B cell (primary cell): Measurements from ENCODE around the gene C6orf52. TPM values are rescaled to one million over a fixed set of nuclear protein-coding genes. Genes with fewer than 3 reads are reported as not detected.

Source experiments
- ATAC-seq: fragments of 200-7000 bp; cut with Tn5 transposase; one replicate; pipeline ENCODE4 v1.10.0; 2021; ENCODE audit warnings: low read depth, mild to moderate bottlenecking, moderate number of reproducible peaks, moderate library complexity
- CTCF ChIA-PET: fragments of 350-600 bp; sonication (Branson Sonifier 250); formaldehyde crosslinking; loops from one replicate; lab custom pipeline; 2021; ENCODE audit warnings: antibody characterized with exemption, inconsistent platforms; lab: Charles Lee
- POLR2A ChIA-PET: fragments of 350-600 bp; sonication (Branson Sonifier 250); formaldehyde crosslinking; loops from one replicate; lab custom pipeline; 2021; ENCODE audit warnings: antibody characterized with exemption; lab: Charles Lee
- DNase-seq: peaks from one replicate; pipeline ENCODE4 v3.0.0; 2013
- H2AFZ ChIP-seq: 2 replicates; pipeline ENCODE4 v1.6.1; 2012; ENCODE audit warnings: mild to moderate bottlenecking, low read depth, low read length; ENCODE audit not compliant: insufficient read depth, poor library complexity, severe bottlenecking
- H3K27ac ChIP-seq, 2 donors: 1 replicate in 1 of 2; 2 replicates in 1 of 2; pipeline ENCODE4 v1.5.1; 2012 to 2013; ENCODE audit warnings: low read length in 2 of 2, mild to moderate bottlenecking in 2 of 2, moderate library complexity in 1 of 2
- H3K27me3 ChIP-seq, 4 experiments: fragments of 200-600 bp in 1 of 4; sonication (generic) in 1 of 4; replicated peaks in 1 of 4; 1 replicate in 2 of 4; 2 replicates in 2 of 4; pipeline versions ENCODE4 v1.6.1 to v1.7.0; 2013 to 2016; ENCODE audit warnings: low read length in 3 of 4, mild to moderate bottlenecking in 2 of 4, mixed read lengths in 1 of 4, moderate library complexity in 1 of 4; ENCODE audit not compliant: insufficient read depth in 4 of 4, control insufficient read depth in 3 of 4; ENCODE audit errors: control extremely low read depth in 1 of 4
- H3K36me3 ChIP-seq, 2 experiments: replicated peaks in 1 of 2; 1 replicate in 1 of 2; 2 replicates in 1 of 2; pipeline versions ENCODE4 v1.6.1 to v1.7.1; 2013; ENCODE audit warnings: low read length in 1 of 2; ENCODE audit not compliant: insufficient read depth in 2 of 2, control insufficient read depth in 1 of 2; ENCODE audit errors: control extremely low read depth in 1 of 2, extremely low read depth in 1 of 2
- H3K4me1 ChIP-seq, 2 donors: fragments of 200-600 bp in 1 of 2; sonication (generic) in 1 of 2; 1 replicate in 1 of 2; 2 replicates in 1 of 2; pipeline versions ENCODE4 v1.5.1 to v1.6.1; 2013 to 2017; ENCODE audit warnings: low read length in 2 of 2; ENCODE audit not compliant: control insufficient read depth in 2 of 2, insufficient read depth in 2 of 2
- H3K4me2 ChIP-seq: replicated peaks from 2 replicates; pipeline ENCODE3; 2012; ENCODE audit warnings: mild to moderate bottlenecking, low read depth, low read length; ENCODE audit not compliant: poor library complexity, severe bottlenecking
- H3K4me3 ChIP-seq, 5 experiments: fragments of 200-600 bp in 1 of 5; sonication (generic) in 1 of 5; 1 replicate in 3 of 5; 2 replicates in 2 of 5; pipeline versions ENCODE4 v1.5.1 to v1.7.0; 2011 to 2016; ENCODE audit warnings: low read length in 4 of 5, mild to moderate bottlenecking in 4 of 5, low read depth in 2 of 5, control low read depth in 1 of 5, moderate library complexity in 1 of 5; ENCODE audit not compliant: insufficient read depth in 1 of 5; ENCODE audit errors: control extremely low read depth in 1 of 5, extremely low read depth in 1 of 5
- H3K79me2 ChIP-seq: fragments of 200-600 bp; sonication (generic); one replicate; pipeline ENCODE4 v1.6.0; 2016; ENCODE audit warnings: low read length; ENCODE audit not compliant: control insufficient read depth, insufficient read depth
- H3K9ac ChIP-seq: fragments of 200-600 bp; sonication (generic); 2 replicates; pipeline ENCODE4 v1.6.1; 2017; ENCODE audit warnings: mild to moderate bottlenecking, low read length, moderate library complexity
- H3K9me3 ChIP-seq, 3 donors: one replicate each; pipeline versions ENCODE4 v1.6.1 to v1.7.1; 2013; ENCODE audit warnings: low read length in 2 of 3; ENCODE audit not compliant: control insufficient read depth in 2 of 3, insufficient read depth in 1 of 3; ENCODE audit errors: control extremely low read depth in 1 of 3
- H4K20me1 ChIP-seq: 2 replicates; pipeline ENCODE4 v1.6.0; 2012; ENCODE audit warnings: mild to moderate bottlenecking, low read length; ENCODE audit not compliant: insufficient read depth, control insufficient read depth, poor library complexity, severe bottlenecking
- H3K27ac Mint-ChIP-seq: one replicate; pipeline ENCODE4 v1.8.0; 2021; ENCODE audit warnings: mixed read lengths
- H3K27me3 Mint-ChIP-seq: one replicate; pipeline ENCODE4 v1.8.0; 2021; ENCODE audit warnings: mixed read lengths
- H3K4me1 Mint-ChIP-seq: one replicate; pipeline ENCODE4 v1.8.0; 2021; ENCODE audit warnings: mixed read lengths
- H3K4me3 Mint-ChIP-seq: one replicate; pipeline ENCODE4 v1.8.0; 2021; ENCODE audit warnings: mixed read lengths
- H3K9me3 Mint-ChIP-seq: one replicate; pipeline ENCODE4 v1.8.0; 2022; ENCODE audit warnings: mixed read lengths; ENCODE audit not compliant: insufficient read depth
- EZH2 ChIP-seq: IDR thresholded peaks from 2 replicates; pipeline ENCODE4 v1.6.1; 2012; ENCODE audit warnings: borderline replicate concordance, low read depth, mild to moderate bottlenecking, moderate library complexity, low read length; ENCODE audit not compliant: insufficient read depth, poor library complexity, severe bottlenecking
- WGBS: methylation state at CpG from one replicate; pipeline ENCODE4 v1.1.5; 2013; ENCODE audit warnings: missing lambda C conversion rate; ENCODE audit not compliant: insufficient coverage; 5-methylcytosine and 5-hydroxymethylcytosine counted together
- intact Hi-C: fragments of 100-400 bp; cut with micrococcal nuclease; formaldehyde crosslinking; loops from one replicate; pipeline ENCODE4 v1.10.0; 2022
- polyA plus RNA-seq: library from polyadenylated mRNA; depleted of rRNA; stranded (reverse); fragments of >200 nt; gene quantifications from 2 replicates; pipeline ENCODE4 v1.2.3, GENCODE V29; 2012
- total RNA-seq, 2 donors: library from RNA; stranded (reverse); fragments of 120-200 nt in 1 of 2; gene quantifications; 1 replicate in 1 of 2; 2 replicates in 1 of 2; pipeline versions ENCODE4 v1.2.3 to v1.2.4, GENCODE V29; 2013 to 2022
- TF ChIP-seq, protein P1 (sequence below): fragments of 200-600 bp; IDR thresholded peaks from one replicate; pipeline ENCODE4 v1.8.0; 2022; ENCODE audit warnings: antibody characterized with exemption, mild to moderate bottlenecking

C6orf52 gene
- total and polyA plus RNA-seq, 2 donors (not counting 1 experiment from before 2014, with no cell fraction given), result 0.51 to 1.2 TPM

GRCh38 chr6:10627800-10628199, 66.6 kb downstream of the C6orf52 start:
- H3K4me3 Mint-ChIP-seq, result no peak overlapping the region
- ATAC-seq (no peak), DNase-seq (no peak)
- Histone ChIP-seq H4K20me1 (no peaks in the 10 kb centered on the region), H3K4me1 (no peaks in the 10 kb centered on the region), H3K79me2 (peaks cover 3% of the 10 kb centered on the region), H3K36me3 (peaks cover 4 to 40% of the 10 kb centered on the region in 2 experiments), H3K4me3 (no peak overlapping the region), H3K27me3 (no peaks in the 10 kb centered on the region), H3K9me3 (no peaks in the 10 kb centered on the region), H2AFZ (no peak overlapping the region), H3K9ac (no peak overlapping the region), H3K4me2 (no peak overlapping the region), H3K27ac (no peak overlapping the region)
- TF ChIP-seq, protein P1, sequence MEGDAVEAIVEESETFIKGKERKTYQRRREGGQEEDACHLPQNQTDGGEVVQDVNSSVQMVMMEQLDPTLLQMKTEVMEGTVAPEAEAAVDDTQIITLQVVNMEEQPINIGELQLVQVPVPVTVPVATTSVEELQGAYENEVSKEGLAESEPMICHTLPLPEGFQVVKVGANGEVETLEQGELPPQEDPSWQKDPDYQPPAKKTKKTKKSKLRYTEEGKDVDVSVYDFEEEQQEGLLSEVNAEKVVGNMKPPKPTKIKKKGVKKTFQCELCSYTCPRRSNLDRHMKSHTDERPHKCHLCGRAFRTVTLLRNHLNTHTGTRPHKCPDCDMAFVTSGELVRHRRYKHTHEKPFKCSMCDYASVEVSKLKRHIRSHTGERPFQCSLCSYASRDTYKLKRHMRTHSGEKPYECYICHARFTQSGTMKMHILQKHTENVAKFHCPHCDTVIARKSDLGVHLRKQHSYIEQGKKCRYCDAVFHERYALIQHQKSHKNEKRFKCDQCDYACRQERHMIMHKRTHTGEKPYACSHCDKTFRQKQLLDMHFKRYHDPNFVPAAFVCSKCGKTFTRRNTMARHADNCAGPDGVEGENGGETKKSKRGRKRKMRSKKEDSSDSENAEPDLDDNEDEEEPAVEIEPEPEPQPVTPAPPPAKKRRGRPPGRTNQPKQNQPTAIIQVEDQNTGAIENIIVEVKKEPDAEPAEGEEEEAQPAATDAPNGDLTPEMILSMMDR, result no peak
- no peak for TF ChIP-seq EZH2
- H3K27ac Mint-ChIP-seq, result no peak overlapping the region
- ChIA-PET POLR2A (no interaction called here), CTCF (no interaction called here)
- WGBS, result no CpG with 5 or more reads among the region's 1 CpG
- no peaks in the 10 kb centered on the region for H3K4me1 Mint-ChIP-seq
- peaks cover 2% of the 10 kb centered on the region for H3K9me3 Mint-ChIP-seq
- no peaks in the 10 kb centered on the region for H3K27me3 Mint-ChIP-seq
- intact Hi-C loops, result no loop called here

DNA sequence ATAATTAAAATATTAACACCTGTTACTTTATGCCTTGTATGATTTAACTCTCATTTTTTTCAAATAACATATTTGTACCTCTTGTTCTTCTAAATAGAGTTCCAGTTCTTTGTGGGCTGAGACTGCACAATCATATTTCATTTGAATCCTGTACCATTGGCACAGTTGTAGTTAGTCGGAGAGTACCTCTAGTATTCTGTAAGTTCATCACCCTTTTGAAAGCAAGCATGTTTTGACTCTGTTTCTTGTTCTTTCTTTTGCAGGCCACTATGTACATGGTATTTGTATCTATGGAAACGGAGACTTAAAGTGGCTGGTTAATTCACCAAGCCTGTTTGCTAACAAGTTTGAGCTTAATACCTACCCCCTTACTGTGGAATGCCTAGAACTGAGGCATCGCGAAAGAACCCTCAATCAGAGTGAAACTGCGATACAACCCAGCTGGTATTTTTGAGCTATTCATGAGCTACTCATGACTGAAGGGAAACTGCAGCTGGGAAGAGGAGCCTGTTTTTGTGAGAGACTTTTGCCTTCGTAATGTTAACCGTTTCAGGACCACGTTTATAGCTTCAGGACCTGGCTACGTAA, 68.2 kb downstream of the C6orf52 start:
- no peaks in the 10 kb centered on the region for H3K27me3 Mint-ChIP-seq
- H3K4me1 Mint-ChIP-seq, result no peaks in the 10 kb centered on the region
- H3K9me3 Mint-ChIP-seq, result peaks cover 2% of the 10 kb centered on the region
- ChIA-PET POLR2A (no interaction called here), CTCF (no interaction called here)
- intact Hi-C loops, result no loop called here
- no peak overlapping the region for H3K27ac Mint-ChIP-seq
- no peak for ATAC-seq
- H3K36me3 ChIP-seq, result peaks cover 4 to 51% of the 10 kb centered on the region in 2 experiments
- no peaks in the 10 kb centered on the region for H3K27me3 ChIP-seq
- WGBS, result 55% methylated on average over 4 of the region's 9 CpGs
- H3K79me2 ChIP-seq, result peaks cover 3% of the 10 kb centered on the region
- no peak overlapping the region for H3K4me3 Mint-ChIP-seq
- H3K9ac ChIP-seq, result no peak overlapping the region
- H3K27ac ChIP-seq, result no peak overlapping the region
- no peak for DNase-seq
- H3K4me3 ChIP-seq, result no peak overlapping the region
- no peak overlapping the region for H2AFZ ChIP-seq
- no peaks in the 10 kb centered on the region for H3K4me1 ChIP-seq
- TF ChIP-seq, protein P1, result no peak
- TF ChIP-seq EZH2, result no peak
- H3K4me2 ChIP-seq, result no peak overlapping the region
- peaks cover 0 to 6% (median 0%) of the 10 kb centered on the region in 3 donors for H3K9me3 ChIP-seq
- H4K20me1 ChIP-seq, result no peaks in the 10 kb centered on the region
